CD4-positive, alpha-beta T cell (primary cell): Measurements from ENCODE around the gene FBXO4. TPM values are rescaled to one million over a fixed set of nuclear protein-coding genes. Genes with fewer than 3 reads are reported as not detected.

Source experiments
- ATAC-seq: fragments of 200-7000 bp; cut with Tn5 transposase; one replicate; pipeline ENCODE4 v1.10.0; 2022; ENCODE audit warnings: mild to moderate bottlenecking; ENCODE audit not compliant: poor library complexity
- CTCF ChIA-PET: fragments of 350-600 bp; sonication (Branson Sonifier 250); formaldehyde crosslinking; loops from one replicate; lab custom pipeline; 2021; ENCODE audit warnings: antibody characterized with exemption, inconsistent platforms; lab: Charles Lee
- POLR2A ChIA-PET: fragments of 350-600 bp; sonication (Branson Sonifier 250); formaldehyde crosslinking; loops from one replicate; lab custom pipeline; 2021; ENCODE audit warnings: antibody characterized with exemption, inconsistent platforms; lab: Charles Lee
- DNase-seq, 14 experiments: peaks; one replicate each; pipeline ENCODE4 v3.0.0-alpha.2; 2013 to 2020; ENCODE audit warnings: mixed read lengths in 2 of 14
- H3K27ac ChIP-seq, 2 donors: one replicate each; pipeline versions ENCODE4 v1.5.1 to v1.7.0; 2013; ENCODE audit warnings: low read length in 2 of 2, low read depth in 1 of 2, mild to moderate bottlenecking in 1 of 2
- H3K27me3 ChIP-seq, 2 experiments: 1 replicate in 1 of 2; 2 replicates in 1 of 2; pipeline versions ENCODE4 v1.6.1 to v1.7.0; 2013; ENCODE audit warnings: low read length in 2 of 2, control low read depth in 1 of 2, mild to moderate bottlenecking in 1 of 2, moderate library complexity in 1 of 2; ENCODE audit not compliant: insufficient read depth in 2 of 2, control insufficient read depth in 1 of 2
- H3K36me3 ChIP-seq: one replicate; pipeline ENCODE4 v1.6.1; 2013; ENCODE audit warnings: low read length, control low read depth; ENCODE audit not compliant: insufficient read depth
- H3K4me1 ChIP-seq: one replicate; pipeline ENCODE4 v1.6.1; 2013; ENCODE audit warnings: low read length, control low read depth; ENCODE audit not compliant: insufficient read depth
- H3K4me3 ChIP-seq: one replicate; pipeline ENCODE4 v1.5.1; 2013; ENCODE audit warnings: mild to moderate bottlenecking, low read length, moderate library complexity
- H3K9me3 ChIP-seq, 2 experiments: 1 replicate in 1 of 2; 2 replicates in 1 of 2; pipeline versions ENCODE4 v1.6.1 to v1.7.0; 2013; ENCODE audit warnings: low read length in 2 of 2, mild to moderate bottlenecking in 2 of 2, control low read depth in 1 of 2, moderate library complexity in 1 of 2; ENCODE audit not compliant: control insufficient read depth in 1 of 2, insufficient read depth in 1 of 2
- H3K27ac Mint-ChIP-seq: one replicate; pipeline ENCODE4 v1.8.0; 2020; ENCODE audit warnings: mixed read lengths
- H3K27me3 Mint-ChIP-seq: one replicate; pipeline ENCODE4 v1.8.0; 2021; ENCODE audit warnings: mixed read lengths
- H3K36me3 Mint-ChIP-seq: one replicate; pipeline ENCODE4 v1.8.0; 2021; ENCODE audit warnings: low read depth, mixed read lengths
- H3K4me1 Mint-ChIP-seq: one replicate; pipeline ENCODE4 v1.8.0; 2021; ENCODE audit warnings: low read depth, mixed read lengths
- H3K4me3 Mint-ChIP-seq: one replicate; pipeline ENCODE4 v1.8.0; 2020; ENCODE audit warnings: mild to moderate bottlenecking, mixed read lengths
- H3K9me3 Mint-ChIP-seq: one replicate; pipeline ENCODE4 v1.8.0; 2020; ENCODE audit warnings: mixed read lengths
- CTCF ChIP-seq: fragments of 200-600 bp; IDR thresholded peaks from one replicate; pipeline ENCODE4 v1.8.0; 2022; ENCODE audit warnings: antibody characterized with exemption, mild to moderate bottlenecking
- intact Hi-C, 2 experiments: fragments of 100-400 bp; cut with DNase I in 1 of 2; cut with micrococcal nuclease in 1 of 2; formaldehyde crosslinking; loops; one replicate each; pipeline versions ENCODE4 v1.15.1 to v1.9.0; 2023 to 2025; cut with DNase I, micrococcal nuclease
- total RNA-seq, 174 experiments: library from RNA in 2 of 174; stranded (reverse) in 2 of 174; gene quantifications; one replicate each; pipeline ENCODE4 v1.2.3 and lab custom pipeline; 2021 to 2026

Gene FBXO4
- total RNA-seq, 2 experiments from 2014 or later, result 7.0 to 8.1 TPM

- no peaks in the 10 kb centered on the region for H3K36me3 Mint-ChIP-seq
- ATAC-seq, result no peak
These were observed 31.8 kb upstream of the FBXO4 start for GRCh38 chr5:41893074-41893851.

GRCh38 chr5:41896230-41896629 lies 28.9 kb upstream of the FBXO4 start:
- Histone ChIP-seq H3K27ac (no peak overlapping the region), H3K9me3 (no peaks in the 10 kb centered on the region), H3K27me3 (peaks cover 2 to 21% of the 10 kb centered on the region in 2 experiments), H3K4me1 (no peaks in the 10 kb centered on the region), H3K36me3 (no peaks in the 10 kb centered on the region), H3K4me3 (no peak overlapping the region)
- DNase-seq (no peak), ATAC-seq (no peak)
- ChIA-PET POLR2A (no interaction called here), CTCF (no interaction called here)
- H3K27ac Mint-ChIP-seq, result no peak overlapping the region
- H3K27me3 Mint-ChIP-seq, result peaks cover 48% of the 10 kb centered on the region
- intact Hi-C loops, result no loop called here
- H3K4me3 Mint-ChIP-seq, result no peak overlapping the region
- no peak for TF ChIP-seq CTCF
- H3K36me3 Mint-ChIP-seq, result no peaks in the 10 kb centered on the region
- no peaks in the 10 kb centered on the region for H3K4me1 Mint-ChIP-seq
- no peaks in the 10 kb centered on the region for H3K9me3 Mint-ChIP-seq

More at GRCh38 chr5:41893074-41893851, 31.8 kb upstream of the FBXO4 start:
- POLR2A ChIA-PET, result interaction anchor here (0.6 to 1.0 kb wide), 4 partner anchors 11 to 1823 kb away, joined by 3 to 4 read pairs (median 4); partner anchors contain the start of genes FBXO4 and RIMOC1
- DNase-seq, result peak in 1 of 14 experiments; percentile 16
- CTCF ChIA-PET, result interaction anchor here (0.8 kb wide), 1 partner anchor 16 kb away, joined by 3 read pairs; no protein-coding TSS in a partner anchor
- intact Hi-C loops, result no loop called here
- Mint-ChIP-seq H3K4me3 (no peak overlapping the region), H3K27me3 (peaks cover 65% of the 10 kb centered on the region), H3K27ac (no peak overlapping the region), H3K4me1 (no peaks in the 10 kb centered on the region), H3K9me3 (no peaks in the 10 kb centered on the region)
- Histone ChIP-seq H3K27ac (no peak overlapping the region), H3K4me3 (no peak overlapping the region), H3K36me3 (no peaks in the 10 kb centered on the region), H3K27me3 (peaks cover 2 to 26% of the 10 kb centered on the region in 2 experiments), H3K9me3 (no peaks in the 10 kb centered on the region), H3K4me1 (no peaks in the 10 kb centered on the region)
- TF ChIP-seq CTCF, result no peak

- ATAC-seq (no peak), DNase-seq (no peak)
- H3K4me3 ChIP-seq, result peak overlapping the region; percentile 86
- H3K4me1 ChIP-seq, result peaks cover 20% of the 10 kb centered on the region
- no peaks in the 10 kb centered on the region for H3K27me3 ChIP-seq
- intact Hi-C loops, result loop anchor here in 1 of 2 experiments (1.0 to 10.0 kb wide), 3 partner anchors 33 to 1581 kb away; partner anchors contain the start of genes OXCT1, TMEM267 and ZNF131
- TF ChIP-seq CTCF, result no peak
- no peaks in the 10 kb centered on the region for H3K9me3 ChIP-seq
- Mint-ChIP-seq H3K36me3 (peaks cover 38% of the 10 kb centered on the region), H3K9me3 (no peaks in the 10 kb centered on the region), H3K27me3 (no peaks in the 10 kb centered on the region), H3K27ac (peak overlapping the region; percentile 99), H3K4me3 (peak overlapping the region; percentile 98), H3K4me1 (peaks cover 46% of the 10 kb centered on the region)
- H3K27ac ChIP-seq, result peak overlapping the region; percentile 89 to 90
- POLR2A ChIA-PET, result interaction anchor here (0.8 to 3.1 kb wide), 35 partner anchors 9 to 1652 kb away, joined by 3 to 103 read pairs (median 6); partner anchors contain the start of genes CCDC152, FBXO4, HMGCS1 and OXCT1
- CTCF ChIA-PET, result interaction anchor here (1.2 to 2.7 kb wide), 7 partner anchors 13 to 60 kb away, joined by 3 to 22 read pairs (median 5); partner anchors contain the start of genes FBXO4 and OXCT1
- peaks cover 13% of the 10 kb centered on the region for H3K36me3 ChIP-seq
These were observed 21.6 kb upstream of the FBXO4 start for GRCh38 chr5:41903382-41903891.
